AG09319 (cell line): ENCODE results near the gene CREG1.

Experiments used
- DNase-seq: peaks from one replicate; pipeline ENCODE4 v3.0.0-alpha.2; 2010; ENCODE audit warnings: low read depth; ENCODE audit errors: extremely low read depth
- TF ChIP-seq, protein P1 (sequence below): IDR thresholded peaks from 2 replicates; pipeline ENCODE4 v1.5.1; 2011; ENCODE audit warnings: low read depth, mild to moderate bottlenecking, inconsistent platforms, low read length, moderate library complexity

Gene CREG1

DNA sequence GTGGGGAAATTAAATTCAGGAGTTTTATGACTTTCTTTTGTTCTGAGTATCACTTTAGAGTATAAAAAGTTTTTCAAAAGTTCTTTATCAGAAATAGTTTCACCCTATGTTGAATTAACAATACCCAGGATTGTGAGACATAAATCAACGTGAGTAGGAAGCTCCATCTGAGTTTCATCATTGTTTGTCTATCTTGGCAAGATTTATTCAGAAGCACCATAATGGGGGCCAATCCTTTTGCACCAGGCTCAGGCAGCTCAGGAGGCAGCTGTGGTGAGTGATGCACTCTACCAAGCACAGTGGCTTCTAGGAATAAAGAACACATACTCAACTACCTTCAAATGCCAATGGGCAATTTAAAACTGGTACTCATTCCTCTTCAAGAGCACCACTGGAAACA lies 12.0 kb downstream of the CREG1 start:
- TF ChIP-seq, protein P1, sequence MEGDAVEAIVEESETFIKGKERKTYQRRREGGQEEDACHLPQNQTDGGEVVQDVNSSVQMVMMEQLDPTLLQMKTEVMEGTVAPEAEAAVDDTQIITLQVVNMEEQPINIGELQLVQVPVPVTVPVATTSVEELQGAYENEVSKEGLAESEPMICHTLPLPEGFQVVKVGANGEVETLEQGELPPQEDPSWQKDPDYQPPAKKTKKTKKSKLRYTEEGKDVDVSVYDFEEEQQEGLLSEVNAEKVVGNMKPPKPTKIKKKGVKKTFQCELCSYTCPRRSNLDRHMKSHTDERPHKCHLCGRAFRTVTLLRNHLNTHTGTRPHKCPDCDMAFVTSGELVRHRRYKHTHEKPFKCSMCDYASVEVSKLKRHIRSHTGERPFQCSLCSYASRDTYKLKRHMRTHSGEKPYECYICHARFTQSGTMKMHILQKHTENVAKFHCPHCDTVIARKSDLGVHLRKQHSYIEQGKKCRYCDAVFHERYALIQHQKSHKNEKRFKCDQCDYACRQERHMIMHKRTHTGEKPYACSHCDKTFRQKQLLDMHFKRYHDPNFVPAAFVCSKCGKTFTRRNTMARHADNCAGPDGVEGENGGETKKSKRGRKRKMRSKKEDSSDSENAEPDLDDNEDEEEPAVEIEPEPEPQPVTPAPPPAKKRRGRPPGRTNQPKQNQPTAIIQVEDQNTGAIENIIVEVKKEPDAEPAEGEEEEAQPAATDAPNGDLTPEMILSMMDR: no peak
- DNase-seq: no peak

DNA sequence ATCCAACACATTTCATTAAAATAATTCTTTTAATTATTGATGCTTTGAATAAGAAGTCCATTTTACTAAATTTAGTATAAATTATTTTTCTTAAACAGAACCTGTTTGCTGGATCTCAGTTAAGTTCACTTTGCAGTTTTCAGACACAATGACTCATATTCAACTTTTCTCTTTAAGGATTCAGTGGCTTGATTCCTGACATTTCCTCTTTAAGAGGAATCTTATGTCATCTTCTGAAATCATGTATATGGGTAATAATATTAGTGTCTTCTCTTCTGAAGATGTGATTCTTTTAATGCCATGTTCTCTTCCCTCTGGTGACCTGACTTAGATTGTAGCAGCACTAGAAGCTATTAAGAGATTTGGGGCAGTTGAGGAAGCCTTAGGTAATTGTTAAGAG lies 12.6 kb downstream of the CREG1 start:
- DNase-seq: no peak
- TF ChIP-seq, protein P1: no peak

DNA sequence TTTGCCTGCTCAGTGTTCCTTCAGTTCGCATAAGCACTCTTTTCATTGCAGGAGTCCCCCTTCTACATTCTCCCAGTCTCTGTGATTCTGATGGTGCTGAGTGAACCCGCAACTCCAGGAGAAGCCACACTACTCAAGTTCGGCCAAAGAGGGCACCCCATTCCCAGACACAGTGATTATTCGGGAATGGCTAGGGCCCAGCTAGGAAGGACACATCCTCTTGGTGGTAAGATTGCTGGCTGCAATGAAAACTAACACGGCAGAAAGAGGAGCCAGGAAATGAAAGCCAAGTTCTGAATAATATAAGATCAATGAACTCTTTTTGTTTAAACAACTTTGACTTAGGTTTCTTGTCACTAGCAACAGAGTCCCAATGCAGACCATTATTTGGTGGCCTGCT lies 14.9 kb downstream of the CREG1 start:
- no peak for DNase-seq
- TF ChIP-seq, protein P1: no peak

DNA sequence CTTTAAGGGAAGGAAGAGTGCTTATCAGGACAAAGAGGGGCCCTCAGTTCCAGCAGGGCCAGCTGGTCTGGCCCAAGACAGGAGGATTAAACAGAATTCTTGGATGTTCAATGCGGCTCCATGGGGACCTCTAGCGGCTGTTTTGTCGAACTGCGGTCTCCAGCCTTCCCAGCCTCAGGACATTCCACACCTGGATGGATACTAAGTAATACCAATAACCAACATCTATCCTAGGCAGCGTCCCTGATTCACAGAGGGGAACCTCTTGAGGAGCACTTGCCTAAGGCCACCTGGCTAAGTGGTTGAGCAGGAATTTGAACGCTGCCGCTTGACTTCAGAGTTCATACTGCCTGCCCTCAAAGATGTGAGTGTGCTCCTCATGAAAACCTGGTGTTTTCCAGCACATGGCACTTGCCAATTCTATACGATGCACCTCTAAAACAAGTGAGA lies 19.7 kb downstream of the CREG1 start:
- TF ChIP-seq, protein P1: peak; percentile 93
- no peak for DNase-seq

DNA sequence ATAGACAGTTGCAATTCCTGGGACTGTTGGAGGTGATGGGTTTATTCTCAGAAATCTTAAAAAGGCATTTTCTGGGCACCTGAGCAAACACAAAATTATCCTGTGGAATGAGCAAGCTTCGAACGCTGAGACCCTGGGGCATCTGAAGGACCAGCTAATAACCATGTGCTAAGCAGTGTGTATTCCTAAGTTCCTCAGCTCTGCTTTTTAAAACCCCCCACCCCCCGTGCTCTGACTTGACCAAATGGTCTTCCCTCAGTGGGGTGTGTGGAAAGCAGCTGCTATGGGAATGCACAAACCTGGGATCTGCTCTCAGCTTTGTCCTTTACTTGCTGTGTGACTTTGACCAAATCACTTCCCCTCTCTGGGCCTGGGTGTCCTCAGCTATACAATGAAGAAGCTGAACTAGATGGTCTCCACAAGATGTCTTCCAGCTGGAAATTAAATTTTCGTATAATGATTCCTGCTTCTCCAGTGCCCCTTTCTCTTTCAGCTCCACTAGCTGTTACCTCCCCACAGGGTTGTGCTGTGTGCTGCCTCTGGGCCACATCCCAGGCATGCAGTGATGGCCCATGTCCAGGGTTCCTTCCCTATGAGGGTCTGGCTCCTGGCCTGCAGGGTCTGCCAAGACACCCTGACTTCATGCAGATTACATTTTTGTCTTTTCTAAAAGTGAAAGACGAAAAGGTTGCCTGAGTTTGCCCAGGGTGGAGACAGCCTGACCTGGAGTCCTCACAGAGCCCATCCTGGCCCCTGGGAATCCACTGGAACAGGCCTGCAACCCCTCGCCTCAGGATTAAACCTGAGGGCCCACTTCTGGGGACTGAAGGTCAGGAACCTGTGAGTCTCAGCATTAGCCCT lies 20.4 kb downstream of the CREG1 start:
- DNase-seq: no peak
- TF ChIP-seq, protein P1: no peak

DNA sequence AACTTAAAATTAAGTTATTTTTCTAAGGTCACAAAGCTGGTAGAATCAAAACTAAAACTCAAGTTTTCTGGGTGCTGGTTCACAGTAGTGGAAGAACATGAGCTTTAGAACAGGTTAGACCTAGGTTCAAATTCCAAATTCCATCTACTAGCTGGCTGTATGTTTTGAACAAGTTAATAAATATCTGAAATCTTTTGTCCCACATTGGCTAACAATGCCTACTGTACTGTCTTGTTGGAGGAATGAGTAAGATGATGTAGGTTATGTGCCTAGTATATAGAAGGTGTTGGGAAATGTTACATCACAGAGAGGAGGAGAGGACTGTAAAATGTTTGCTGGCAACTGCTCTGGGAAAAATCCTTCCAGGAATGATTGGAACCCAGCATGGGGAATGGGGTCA lies 21.2 kb downstream of the CREG1 start:
- TF ChIP-seq, protein P1: no peak
- no peak for DNase-seq

DNA sequence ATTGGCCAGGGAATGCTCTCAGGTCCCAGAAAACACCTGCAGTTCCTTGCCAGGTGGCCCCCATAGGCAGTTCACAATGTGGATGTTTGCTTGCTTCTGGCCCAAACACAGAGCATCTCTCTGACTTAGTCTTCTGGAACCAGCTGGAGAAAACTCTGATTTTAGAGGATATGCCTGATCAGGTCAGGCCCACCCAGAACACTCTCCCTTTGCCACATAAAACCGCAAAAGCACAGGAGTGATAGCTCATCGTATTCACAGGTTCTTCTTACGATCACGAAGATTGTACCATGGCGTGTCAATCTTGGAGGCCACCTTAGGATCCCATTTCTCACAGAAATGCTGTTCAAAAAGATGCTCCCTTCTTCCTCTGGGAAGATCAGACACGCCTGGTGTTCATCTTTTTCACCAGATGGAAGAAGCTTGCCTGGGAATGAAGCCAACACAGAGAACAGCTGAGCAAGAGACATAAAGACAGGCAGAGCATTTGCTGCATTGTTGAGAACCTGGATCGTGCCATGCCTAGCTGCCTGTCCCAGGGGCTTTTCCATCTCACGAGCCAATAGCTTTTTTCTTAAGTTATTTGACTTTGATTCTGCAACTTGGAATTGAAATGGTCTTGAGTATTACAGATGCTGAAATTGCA lies 23.6 kb downstream of the CREG1 start:
- no peak for DNase-seq
- TF ChIP-seq, protein P1: no peak
